WTC11 (cell line): ENCODE results near the gene KRTAP10-10. TPM values are rescaled to one million over a fixed set of nuclear protein-coding genes. Genes with fewer than 3 reads are reported as not detected.
"Not testable (repeated sequence)": the region's sequence is repeated elsewhere in the genome, so short reads cannot be mapped to it uniquely, and the experiment has no call there.

ENCODE experiments used
- ATAC-seq: fragments of 200-7000 bp; cut with Tn5 transposase; 2 replicates; pipeline ENCODE4 v1.10.0; 2021; ENCODE audit warnings: mild to moderate bottlenecking, moderate library complexity
- CTCF ChIA-PET: fragments of 300-600 bp; sonication (Branson Sonifier 250); formaldehyde crosslinking; loops from one replicate; lab custom pipeline; 2021; ENCODE audit warnings: antibody characterized with exemption; lab: Charles Lee
- POLR2A ChIA-PET: fragments of 350-600 bp; sonication (Branson Sonifier 250); formaldehyde crosslinking; loops from one replicate; lab custom pipeline; 2021; ENCODE audit warnings: antibody characterized with exemption; lab: Charles Lee
- DNase-seq: peaks from one replicate; pipeline ENCODE4 v3.0.0; 2021; ENCODE audit warnings: low spot score
- H3K27ac Mint-ChIP-seq: 2 replicates; pipeline ENCODE4 v1.8.0; 2021; ENCODE audit warnings: mixed read lengths
- H3K27me3 Mint-ChIP-seq: 2 replicates; pipeline ENCODE4 v1.8.0; 2021; ENCODE audit warnings: low read depth, mild to moderate bottlenecking, moderate library complexity, mixed read lengths
- H3K36me3 Mint-ChIP-seq: 2 replicates; pipeline ENCODE4 v1.8.0; 2021; ENCODE audit warnings: mixed read lengths
- H3K4me1 Mint-ChIP-seq: 2 replicates; pipeline ENCODE4 v1.8.0; 2022; ENCODE audit warnings: mixed read lengths
- H3K4me3 Mint-ChIP-seq: 2 replicates; pipeline ENCODE4 v1.8.0; 2021; ENCODE audit warnings: mild to moderate bottlenecking, moderate library complexity, mixed read lengths
- H3K9me3 Mint-ChIP-seq: 2 replicates; pipeline ENCODE4 v1.8.0; 2021; ENCODE audit warnings: mixed read lengths
- AR ChIP-seq: fragments of 250-450 bp; sonication (Bioruptor Pico); IDR thresholded peaks from 2 replicates; pipeline ENCODE4 v1.9.0; 2021; ENCODE audit warnings: mild to moderate bottlenecking
- ATF2 ChIP-seq: sonication (generic); formaldehyde crosslinking; IDR thresholded peaks from 2 replicates; pipeline ENCODE4 v1.8.1; 2022; ENCODE audit warnings: low read depth, missing genetic modification reagents, borderline replicate concordance
- CREB1 ChIP-seq: sonication (generic); formaldehyde crosslinking; IDR thresholded peaks from 2 replicates; pipeline ENCODE4 v1.8.0; 2023; ENCODE audit warnings: mild to moderate bottlenecking, missing genetic modification reagents
- ETV6 ChIP-seq: sonication (generic); formaldehyde crosslinking; IDR thresholded peaks from 2 replicates; pipeline ENCODE4 v1.8.1; 2022; ENCODE audit warnings: mild to moderate bottlenecking, missing genetic modification reagents
- FOXK1 ChIP-seq: sonication (generic); formaldehyde crosslinking; IDR thresholded peaks from 2 replicates; pipeline ENCODE4 v1.8.0; 2022; ENCODE audit warnings: mild to moderate bottlenecking, moderate library complexity, missing genetic modification reagents
- FOXP1 ChIP-seq: sonication (generic); formaldehyde crosslinking; IDR thresholded peaks from 2 replicates; pipeline ENCODE4 v1.8.0; 2022; ENCODE audit warnings: missing genetic modification reagents, mild to moderate bottlenecking, moderate library complexity, borderline replicate concordance
- IRF2 ChIP-seq: sonication (generic); formaldehyde crosslinking; IDR thresholded peaks from 2 replicates; pipeline ENCODE4 v1.8.0; 2022; ENCODE audit warnings: low read depth, missing genetic modification reagents, borderline replicate concordance
- KAT7 ChIP-seq: sonication (generic); formaldehyde crosslinking; IDR thresholded peaks from 2 replicates; pipeline ENCODE4 v1.8.1; 2023; ENCODE audit warnings: missing genetic modification reagents, mild to moderate bottlenecking, borderline replicate concordance
- NFYB ChIP-seq: sonication (generic); formaldehyde crosslinking; conservative IDR thresholded peaks from 2 replicates; pipeline ENCODE4 v1.8.0; 2022; ENCODE audit warnings: low read depth, missing genetic modification reagents
- NR1H2 ChIP-seq: sonication (generic); formaldehyde crosslinking; IDR thresholded peaks from 2 replicates; pipeline ENCODE4 v1.9.0; 2021; ENCODE audit warnings: mild to moderate bottlenecking, moderate library complexity, missing genetic modification reagents
- NR2C2 ChIP-seq: sonication (generic); formaldehyde crosslinking; IDR thresholded peaks from 2 replicates; pipeline ENCODE4 v1.8.0; 2022; ENCODE audit warnings: mild to moderate bottlenecking, missing genetic modification reagents
- PREB ChIP-seq: sonication (generic); formaldehyde crosslinking; IDR thresholded peaks from 2 replicates; pipeline ENCODE4 v1.8.1; 2022; ENCODE audit warnings: mild to moderate bottlenecking, missing genetic modification reagents, moderate library complexity, borderline replicate concordance
- PRRX2 ChIP-seq: fragments of 250-450 bp; sonication (Bioruptor Pico); IDR thresholded peaks from 2 replicates; pipeline ENCODE4 v1.8.0; 2021; ENCODE audit warnings: mild to moderate bottlenecking
- SMAD3 ChIP-seq: sonication (generic); formaldehyde crosslinking; IDR thresholded peaks from 2 replicates; pipeline ENCODE4 v1.8.0; 2022; ENCODE audit warnings: missing genetic modification reagents, mild to moderate bottlenecking, borderline replicate concordance
- USF2 ChIP-seq: sonication (generic); formaldehyde crosslinking; IDR thresholded peaks from 2 replicates; pipeline ENCODE4 v1.8.1; 2023; ENCODE audit warnings: mild to moderate bottlenecking, missing genetic modification reagents, moderate library complexity
- ZNF121 ChIP-seq: sonication (generic); formaldehyde crosslinking; IDR thresholded peaks from 2 replicates; pipeline ENCODE4 v1.8.0; 2023; ENCODE audit warnings: missing genetic modification reagents
- ZNF423 ChIP-seq: fragments of 250-450 bp; sonication (Bioruptor Pico); IDR thresholded peaks from 2 replicates; pipeline ENCODE4 v2.1.2; 2022; ENCODE audit warnings: mild to moderate bottlenecking, moderate library complexity
- ZNF425 ChIP-seq: fragments of 250-450 bp; sonication (Bioruptor Pico); conservative IDR thresholded peaks from 2 replicates; pipeline ENCODE4 v1.9.0; 2021; ENCODE audit warnings: mild to moderate bottlenecking
- total RNA-seq: library from RNA; stranded (reverse); gene quantifications from 3 replicates; pipeline ENCODE4 v1.2.3, GENCODE V29; 2021

Gene KRTAP10-10
- total RNA-seq, 1 experiment from 2014 or later, result not detected

- ChIA-PET CTCF (no interaction called here), POLR2A (no interaction called here)
- Mint-ChIP-seq H3K9me3 (peaks cover 43% of the 10 kb centered on the region), H3K27me3 (peaks cover 9% of the 10 kb centered on the region; the same call in 1 of the 2 replicates), H3K4me1 (peaks cover 6% of the 10 kb centered on the region), H3K4me3 (no peak overlapping the region), H3K27ac (no peak overlapping the region; the same call in 1 of the 2 replicates), H3K36me3 (peaks cover 27% of the 10 kb centered on the region)
- DNase-seq (no peak), ATAC-seq (no peak)
- TF ChIP-seq PRRX2 (CRISPR knock-in tag) (no peak), NR2C2 (CRISPR knock-in tag) (no peak)
Measured at GRCh38 chr21:44636209-44637017, 743 bp upstream of the KRTAP10-10 start.

GRCh38 chr21:44637851-44638348, 744 bp downstream of the KRTAP10-10 start:
- H3K27me3 Mint-ChIP-seq, DNase-seq, POLR2A ChIA-PET, CTCF ChIA-PET, H3K4me1 Mint-ChIP-seq, H3K4me3 Mint-ChIP-seq, H3K27ac Mint-ChIP-seq, ATAC-seq: not testable (repeated sequence)
- H3K9me3 Mint-ChIP-seq, result peaks cover 34% of the 10 kb centered on the region
- peaks cover 17% of the 10 kb centered on the region for H3K36me3 Mint-ChIP-seq

GRCh38 chr21:44638506-44639330, 1.6 kb downstream of the KRTAP10-10 start:
- H3K36me3 Mint-ChIP-seq, result peaks cover 13% of the 10 kb centered on the region
- ATAC-seq, H3K27me3 Mint-ChIP-seq, H3K27ac Mint-ChIP-seq, H3K4me3 Mint-ChIP-seq, CTCF ChIA-PET, H3K4me1 Mint-ChIP-seq, DNase-seq, POLR2A ChIA-PET: not testable (repeated sequence)
- H3K9me3 Mint-ChIP-seq, result peaks cover 31% of the 10 kb centered on the region

GRCh38 chr21:44639331-44639655, 2.1 kb downstream of the KRTAP10-10 start:
- H3K36me3 Mint-ChIP-seq, result peaks cover 16% of the 10 kb centered on the region
- H3K9me3 Mint-ChIP-seq, result peaks cover 35% of the 10 kb centered on the region
- DNase-seq (no peak), ATAC-seq (no peak)
- POLR2A ChIA-PET, result no interaction called here
- no peak overlapping the region for H3K27ac Mint-ChIP-seq
- H3K4me3 Mint-ChIP-seq, result no peak overlapping the region
- peaks cover 4% of the 10 kb centered on the region; the same call in 1 of the 2 replicates for H3K27me3 Mint-ChIP-seq
- CTCF ChIA-PET, result no interaction called here
- peaks cover 6% of the 10 kb centered on the region for H3K4me1 Mint-ChIP-seq
- no peak for TF ChIP-seq NFYB (CRISPR knock-in tag)
- no peak for TF ChIP-seq FOXK1 (CRISPR knock-in tag)
- no peak for TF ChIP-seq AR (CRISPR knock-in tag)
- TF ChIP-seq PREB, result no peak
- TF ChIP-seq NR1H2, result no peak
- TF ChIP-seq ZNF423 (CRISPR knock-in tag), result no peak
- no peak for TF ChIP-seq ETV6 (CRISPR knock-in tag)
- no peak for TF ChIP-seq USF2 (CRISPR knock-in tag)
- no peak for TF ChIP-seq SMAD3
- no peak for TF ChIP-seq ATF2 (CRISPR knock-in tag)
- no peak for TF ChIP-seq CREB1 (CRISPR knock-in tag)
- no peak for TF ChIP-seq ZNF121 (CRISPR knock-in tag)
- no peak for TF ChIP-seq ZNF425
- TF ChIP-seq KAT7 (CRISPR knock-in tag), result no peak
- TF ChIP-seq FOXP1 (CRISPR knock-in tag), result no peak
- TF ChIP-seq IRF2, result no peak
